Loucy (cell line): ENCODE data around the gene TIMP2.

Experiments used
- H2AFZ ChIP-seq: fragments of 200-600 bp; sonication (generic); 2 replicates; pipeline ENCODE4 v1.6.0; 2016; ENCODE audit warnings: antibody characterized with exemption, mild to moderate bottlenecking, low read length, moderate library complexity
- H3F3A ChIP-seq: fragments of 200-600 bp; 2 replicates; pipeline ENCODE4 v1.6.0; 2016; ENCODE audit warnings: antibody characterized with exemption, low read depth, mild to moderate bottlenecking
- H3K27me3 ChIP-seq: fragments of 200-600 bp; sonication (generic); 2 replicates; pipeline ENCODE4 v1.6.1; 2014; ENCODE audit warnings: low read length, mild to moderate bottlenecking; ENCODE audit not compliant: insufficient read depth, poor library complexity, severe bottlenecking
- H3K36me3 ChIP-seq: fragments of 200-600 bp; sonication (generic); 2 replicates; pipeline ENCODE4 v1.6.1; 2016; ENCODE audit warnings: low read length; ENCODE audit not compliant: insufficient read depth
- H3K4me1 ChIP-seq: fragments of 200-600 bp; sonication (generic); 2 replicates; pipeline ENCODE4 v1.5.1; 2014; ENCODE audit warnings: low read length, mild to moderate bottlenecking; ENCODE audit not compliant: insufficient read depth, poor library complexity, severe bottlenecking
- H3K4me2 ChIP-seq: fragments of 200-600 bp; sonication (generic); 2 replicates; pipeline ENCODE4 v1.6.0; 2014; ENCODE audit warnings: antibody characterized with exemption, low read length, low read depth, mild to moderate bottlenecking; ENCODE audit not compliant: poor library complexity, severe bottlenecking
- H3K4me3 ChIP-seq: fragments of 200-600 bp; sonication (generic); 2 replicates; pipeline ENCODE4 v1.5.1; 2014; ENCODE audit warnings: low read length, mild to moderate bottlenecking, mixed read lengths; ENCODE audit not compliant: poor library complexity, severe bottlenecking
- H3K79me2 ChIP-seq: fragments of 200-600 bp; sonication (generic); 2 replicates; pipeline ENCODE4 v1.6.1; 2014; ENCODE audit warnings: low read length; ENCODE audit not compliant: insufficient read depth
- H3K9ac ChIP-seq: fragments of 200-600 bp; sonication (generic); 2 replicates; pipeline ENCODE4 v1.6.0; 2014; ENCODE audit warnings: mild to moderate bottlenecking, low read depth, low read length, moderate library complexity; ENCODE audit not compliant: poor library complexity, severe bottlenecking
- H3K9me2 ChIP-seq: fragments of 200-600 bp; sonication (generic); replicated peaks from 2 replicates; pipeline ENCODE4 v1.6.1; 2016; ENCODE audit warnings: low read depth, low read length, mixed read lengths
- H3K9me3 ChIP-seq: fragments of 200-600 bp; sonication (generic); 2 replicates; pipeline ENCODE4 v1.6.1; 2014; ENCODE audit warnings: mild to moderate bottlenecking, antibody characterized with exemption, low read length, low read depth; ENCODE audit not compliant: insufficient read depth
- H4K20me1 ChIP-seq: fragments of 200-600 bp; sonication (generic); 2 replicates; pipeline ENCODE4 v1.6.0; 2014; ENCODE audit warnings: antibody characterized with exemption, low read length, mild to moderate bottlenecking; ENCODE audit not compliant: insufficient read depth, poor library complexity, severe bottlenecking
- CTCF ChIP-seq: fragments of 200-600 bp; sonication (generic); conservative IDR thresholded peaks from 2 replicates; pipeline ENCODE4 v1.5.1; 2014; ENCODE audit warnings: mild to moderate bottlenecking, antibody characterized with exemption, low read length
- EZH2phosphoT487 ChIP-seq: fragments of 200-600 bp; IDR thresholded peaks from 2 replicates; pipeline ENCODE4 v1.6.1; 2018; ENCODE audit warnings: antibody characterized with exemption, mild to moderate bottlenecking, moderate library complexity, borderline replicate concordance

The TIMP2 gene

GRCh38 chr17:78824240-78824639 is 100.9 kb downstream of the TIMP2 start:
- no peaks in the 10 kb centered on the region for H4K20me1 ChIP-seq
- no peak overlapping the region for H3K4me3 ChIP-seq
- H3K4me1 ChIP-seq: peaks cover 21% of the 10 kb centered on the region
- no peaks in the 10 kb centered on the region for H3K27me3 ChIP-seq
- H3K36me3 ChIP-seq: peaks cover 89% of the 10 kb centered on the region; the same call in 1 of the 2 replicates
- no peak overlapping the region for H3K4me2 ChIP-seq
- H3F3A ChIP-seq: peaks cover 15% of the 10 kb centered on the region
- H3K9ac ChIP-seq: no peak overlapping the region
- no peaks in the 10 kb centered on the region for H3K9me3 ChIP-seq
- H3K79me2 ChIP-seq: peaks cover 24% of the 10 kb centered on the region; the same call in 1 of the 2 replicates
- H2AFZ ChIP-seq: no peak overlapping the region
- TF ChIP-seq CTCF (no peak), EZH2phosphoT487 (no peak)
- no peaks in the 10 kb centered on the region for H3K9me2 ChIP-seq

- TF ChIP-seq CTCF (peak; percentile 44), EZH2phosphoT487 (no peak)
- H3K27me3 ChIP-seq: no peaks in the 10 kb centered on the region
- peaks cover 20% of the 10 kb centered on the region; the same call in 1 of the 2 replicates for H3K79me2 ChIP-seq
- H3K9ac ChIP-seq: no peak overlapping the region
- peaks cover 26% of the 10 kb centered on the region for H3K4me1 ChIP-seq
- H3K36me3 ChIP-seq: peaks cover 82% of the 10 kb centered on the region; the same call in 1 of the 2 replicates
- no peak overlapping the region for H3K4me2 ChIP-seq
- no peak overlapping the region for H3K4me3 ChIP-seq
- H3K9me2 ChIP-seq: no peaks in the 10 kb centered on the region
- peaks cover 21% of the 10 kb centered on the region for H3F3A ChIP-seq
- no peaks in the 10 kb centered on the region for H4K20me1 ChIP-seq
- H2AFZ ChIP-seq: no peak overlapping the region
- H3K9me3 ChIP-seq: no peaks in the 10 kb centered on the region
Observed at GRCh38 chr17:78823282-78824046, 101.7 kb downstream of the TIMP2 start.

GRCh38 chr17:78822552-78822951 is 102.6 kb downstream of the TIMP2 start:
- TF ChIP-seq EZH2phosphoT487 (no peak), CTCF (no peak)
- Histone ChIP-seq H3K4me2 (no peak overlapping the region), H3K9me2 (no peaks in the 10 kb centered on the region), H3K4me3 (no peak overlapping the region), H3F3A (peaks cover 29% of the 10 kb centered on the region), H4K20me1 (no peaks in the 10 kb centered on the region), H3K27me3 (no peaks in the 10 kb centered on the region), H3K36me3 (peaks cover 81% of the 10 kb centered on the region; the same call in 1 of the 2 replicates), H3K9me3 (no peaks in the 10 kb centered on the region), H3K79me2 (peaks cover 20% of the 10 kb centered on the region; the same call in 1 of the 2 replicates), H3K4me1 (peaks cover 35% of the 10 kb centered on the region), H2AFZ (no peak overlapping the region), H3K9ac (no peak overlapping the region)
